Endometrial microvascular endothelial cells (primary cell): ENCODE measurements around the gene BAZ2B. TPM values are rescaled to one million over a fixed set of nuclear protein-coding genes. Genes with fewer than 3 reads are reported as not detected.
"Not testable (repeated sequence)": the region's sequence is repeated elsewhere in the genome, so short reads cannot be mapped to it uniquely, and the experiment has no call there.

Experiments used
- in situ Hi-C: cut with HindIII; loops from 2 replicates; pipeline ENCODE4 v1.10.0; 2017; ENCODE audit warnings: low sequenced_read_pairs, low pct_unique_long_range_greater_than_20kb; ENCODE audit errors: inconsistent ontology term
- total RNA-seq: library from RNA; depleted of rRNA; stranded (reverse); fragments of >200 nt; gene quantifications from one replicate; pipeline ENCODE4 v1.2.3, GENCODE V29; 2015; ENCODE audit errors: inconsistent ontology term

Gene BAZ2B
- total RNA-seq, 1 donor from 2014 or later = 18.6 TPM

DNA sequence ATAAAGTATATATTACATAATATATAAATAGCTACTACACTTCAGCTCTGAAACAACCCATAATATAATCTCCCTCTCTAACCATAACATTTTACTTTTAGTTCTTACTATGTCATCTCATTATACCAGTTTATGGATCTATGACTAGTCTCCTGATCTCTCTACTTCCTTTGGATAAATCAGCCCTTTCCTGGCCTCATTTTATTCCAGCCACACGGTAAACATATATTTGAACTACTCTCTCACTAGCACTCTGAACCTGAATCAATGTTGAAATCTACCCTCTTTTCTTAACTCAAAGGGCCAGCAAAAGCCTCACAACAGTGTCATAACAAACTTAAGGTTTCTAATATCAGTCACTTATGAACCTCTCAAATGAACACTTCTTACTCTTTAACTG lies 62.6 kb downstream of the BAZ2B start:
- in situ Hi-C loops = no loop called here

DNA sequence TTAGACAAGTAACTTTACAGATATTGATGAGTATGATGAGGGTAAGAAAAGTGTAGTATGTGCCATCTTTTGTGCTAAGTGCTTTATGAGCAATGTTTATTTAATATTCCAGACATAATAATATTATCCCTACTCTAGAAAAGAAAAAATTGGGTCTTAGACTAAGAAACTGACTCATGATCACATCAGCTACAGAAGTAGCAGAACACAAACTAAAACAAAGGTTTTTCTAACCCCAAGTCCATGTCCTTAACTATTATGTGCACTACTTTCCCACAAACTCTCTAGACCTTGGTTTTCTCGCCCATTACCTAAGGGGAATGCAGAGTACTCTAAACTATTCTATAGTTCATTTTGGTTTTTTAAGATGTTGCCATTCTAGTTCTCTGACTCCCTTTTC lies 64.5 kb downstream of the BAZ2B start:
- in situ Hi-C loops = no loop called here

DNA sequence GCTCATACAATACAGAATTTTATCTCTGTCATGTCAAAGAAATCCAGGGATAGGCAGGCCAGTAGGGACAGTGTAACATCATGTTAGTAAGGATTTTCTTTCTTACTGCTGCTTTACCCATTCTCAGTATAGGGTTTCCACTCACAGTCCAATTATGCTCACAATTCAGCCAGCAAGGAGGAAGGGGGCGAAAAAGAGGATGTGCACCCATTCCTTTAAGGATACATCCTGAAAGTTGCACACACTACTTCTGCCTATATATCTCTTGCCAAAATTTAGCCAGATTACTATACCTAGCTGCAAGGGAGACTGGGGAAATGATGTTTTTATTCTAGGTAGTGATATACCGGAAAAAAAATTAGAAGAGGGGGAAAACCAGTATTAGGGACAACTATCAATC lies 66.1 kb downstream of the BAZ2B start:
- in situ Hi-C loops = no loop called here

DNA sequence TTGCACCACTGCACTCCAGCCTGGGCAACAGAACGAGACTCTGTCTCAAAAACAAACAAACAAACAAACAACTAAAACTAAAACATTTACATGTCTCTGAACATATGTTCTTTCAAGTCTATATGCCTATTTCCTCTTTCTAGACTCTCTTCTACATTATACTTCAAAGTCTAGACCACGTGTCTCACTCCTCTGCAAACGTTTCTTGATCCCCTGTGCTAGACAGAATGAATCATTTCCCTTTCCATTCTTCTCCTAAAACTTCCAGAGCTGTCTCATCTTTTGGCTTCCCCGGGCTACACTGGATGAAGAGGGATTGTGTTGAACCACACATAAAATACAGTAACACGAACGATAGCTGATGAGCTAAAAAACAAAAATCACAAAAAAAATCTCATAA lies 67.1 kb downstream of the BAZ2B start:
- in situ Hi-C loops = no loop called here

DNA sequence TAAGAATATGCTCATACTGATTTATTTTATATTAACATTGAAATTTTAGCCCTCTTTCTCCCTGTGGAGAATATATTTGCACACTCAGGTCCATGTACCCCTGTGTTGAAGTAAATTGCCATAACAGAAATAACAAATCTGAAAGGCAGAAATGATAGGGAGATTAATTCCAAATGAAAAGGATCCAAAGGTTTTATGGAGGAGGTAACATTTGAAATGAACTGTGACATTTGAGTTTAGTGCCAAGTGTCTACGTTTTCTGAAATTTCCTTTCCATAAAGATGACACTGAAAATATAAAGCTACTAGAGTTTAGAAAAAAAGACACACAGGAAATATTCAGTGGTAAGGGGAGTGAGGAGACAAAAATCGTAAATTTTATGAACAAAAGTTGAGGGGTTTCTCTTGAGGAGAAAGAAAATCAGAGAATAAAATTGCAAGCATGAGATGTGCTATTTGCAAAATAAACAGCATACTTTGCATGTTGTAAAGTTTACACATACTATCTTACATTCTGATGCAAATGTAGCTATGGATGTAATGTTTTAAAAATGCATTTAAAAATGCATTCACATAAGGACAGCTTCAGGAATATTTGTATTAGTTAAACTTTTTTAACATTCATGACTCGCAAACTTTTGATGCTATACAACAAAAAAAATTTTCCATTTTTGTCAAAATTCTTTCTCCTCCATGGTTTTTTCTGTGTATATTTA lies 69.5 kb downstream of the BAZ2B start:
- in situ Hi-C loops = no loop called here

DNA sequence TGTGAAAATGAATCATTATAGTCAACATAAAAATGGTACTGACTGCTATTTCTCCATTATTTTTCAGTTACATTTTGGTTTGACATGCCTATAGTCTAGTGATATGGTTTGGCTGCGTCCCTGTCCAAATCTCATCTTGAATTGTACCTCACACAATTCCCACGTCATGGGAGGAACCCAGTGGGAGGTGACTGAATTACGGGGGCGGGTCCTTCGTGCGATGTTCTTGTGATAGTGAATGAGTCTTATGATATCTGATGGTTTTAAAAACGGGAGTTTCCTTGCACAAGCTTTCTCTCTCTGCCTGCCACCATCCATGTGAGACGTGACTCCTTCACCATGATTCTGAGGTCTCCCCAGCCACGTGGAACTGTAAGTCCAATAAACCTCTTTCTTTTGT lies 70.3 kb downstream of the BAZ2B start:
- in situ Hi-C loops = no loop called here

DNA sequence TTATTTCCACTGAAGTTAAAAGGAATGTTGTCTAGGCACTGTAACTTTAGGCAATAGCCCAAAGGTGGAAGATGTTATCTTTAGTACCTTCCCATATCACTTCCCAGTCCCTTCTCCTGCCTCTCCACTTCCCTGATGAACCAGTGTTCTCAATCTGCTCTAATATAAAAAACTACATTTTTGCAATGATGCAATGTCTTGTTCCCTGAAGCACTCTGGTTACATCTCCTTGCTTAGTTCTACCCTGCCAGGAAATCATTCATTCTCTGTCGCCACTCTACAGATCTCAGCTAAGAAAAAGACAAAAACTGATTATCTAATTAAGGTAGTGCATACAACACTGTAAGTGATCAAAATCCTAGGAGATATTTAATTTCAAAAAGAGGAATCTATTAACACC lies 71.3 kb downstream of the BAZ2B start:
- in situ Hi-C loops = no loop called here

DNA sequence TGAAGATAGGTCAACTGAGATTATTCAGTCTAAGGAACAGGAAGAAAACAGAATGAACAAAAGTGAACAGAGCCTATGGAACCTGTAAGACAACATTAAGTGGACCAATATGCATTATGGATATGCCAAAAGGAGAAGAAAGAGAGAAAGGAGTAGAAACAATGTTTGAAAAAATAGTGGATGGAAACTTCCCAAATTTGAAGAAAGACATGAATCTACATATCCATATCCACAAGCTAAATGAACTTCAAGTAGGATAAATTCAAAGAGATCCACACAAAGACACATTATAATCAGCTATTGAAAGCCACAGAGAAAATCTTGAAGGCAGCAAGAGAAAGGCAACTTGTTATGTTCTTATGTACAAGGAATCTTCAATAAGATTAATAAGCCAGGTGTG lies 74.2 kb downstream of the BAZ2B start:
- in situ Hi-C loops = no loop called here

DNA sequence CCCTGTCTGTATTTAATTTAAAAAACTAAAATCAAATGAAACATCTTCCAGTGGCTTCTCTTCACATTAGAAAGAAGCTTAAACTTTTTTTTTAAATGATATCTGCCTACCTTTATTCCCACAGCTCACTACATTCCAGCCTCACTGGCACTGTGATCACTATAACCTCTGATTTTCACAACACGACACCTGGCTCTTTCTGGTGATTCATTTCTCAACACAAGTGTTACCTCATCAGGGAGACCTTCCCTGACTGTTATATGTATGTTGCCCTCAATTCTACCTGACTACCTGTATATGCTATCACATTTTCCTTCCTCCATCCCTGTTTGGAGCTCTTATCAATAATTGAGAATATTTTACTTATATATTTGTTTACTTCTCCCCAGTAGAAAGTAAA lies 76.6 kb downstream of the BAZ2B start:
- in situ Hi-C loops = no loop called here

DNA sequence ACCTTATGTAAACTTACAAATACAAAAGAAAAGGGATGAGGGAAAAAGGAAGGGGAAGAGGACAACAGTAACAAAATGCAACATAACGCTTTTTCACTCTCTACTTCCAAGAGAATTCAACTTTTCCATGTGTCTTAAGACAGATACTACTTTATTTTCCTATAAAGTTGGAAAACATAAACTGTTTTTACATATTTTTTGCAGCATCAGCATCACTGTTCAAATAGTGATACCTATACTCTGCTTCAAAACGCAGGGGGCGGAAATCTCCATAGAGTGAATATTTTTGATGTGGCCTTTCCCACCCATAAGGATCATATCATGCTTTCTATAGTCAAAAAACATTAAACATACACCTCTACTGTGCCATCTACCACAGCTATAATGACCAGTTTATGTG lies 77.5 kb downstream of the BAZ2B start:
- in situ Hi-C loops = no loop called here

DNA sequence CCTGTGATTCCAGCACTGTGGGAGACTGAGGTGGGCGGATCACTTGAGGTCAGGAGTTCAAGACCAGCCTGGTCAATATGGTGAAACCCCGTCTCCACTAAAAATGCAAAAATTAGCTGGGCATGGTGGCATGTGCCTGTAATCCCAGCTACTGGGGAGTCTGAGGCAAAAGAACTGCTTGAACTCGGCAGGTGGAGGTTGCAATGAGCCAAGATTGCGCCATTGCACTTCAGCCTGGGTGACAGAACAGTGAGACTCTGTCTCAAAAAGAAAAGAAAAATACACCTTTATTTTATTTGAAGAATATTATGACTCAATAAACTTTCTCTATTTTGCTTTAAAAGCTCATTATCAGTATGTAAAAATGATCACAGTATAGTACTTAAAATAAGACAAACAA lies 81.1 kb downstream of the BAZ2B start:
- in situ Hi-C loops = not testable (repeated sequence)

DNA sequence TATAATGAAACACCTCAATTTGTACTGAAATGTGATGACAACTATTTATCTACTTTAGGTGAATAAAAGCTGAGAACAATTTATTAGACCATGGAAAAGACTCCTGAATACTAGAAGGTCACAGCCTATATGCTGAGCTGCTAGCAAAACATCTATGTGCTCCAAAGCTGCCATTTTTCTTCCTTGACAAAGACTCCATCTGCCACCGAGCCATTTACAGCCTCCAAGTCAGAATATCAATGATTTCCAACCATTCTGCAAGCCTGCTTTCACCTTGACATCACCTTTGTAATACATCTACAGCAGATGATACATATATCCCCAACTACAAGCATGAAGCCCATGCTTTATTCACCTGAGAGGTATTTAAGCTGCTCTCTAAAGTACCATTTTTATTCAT lies 84.9 kb downstream of the BAZ2B start:
- in situ Hi-C loops = no loop called here

DNA sequence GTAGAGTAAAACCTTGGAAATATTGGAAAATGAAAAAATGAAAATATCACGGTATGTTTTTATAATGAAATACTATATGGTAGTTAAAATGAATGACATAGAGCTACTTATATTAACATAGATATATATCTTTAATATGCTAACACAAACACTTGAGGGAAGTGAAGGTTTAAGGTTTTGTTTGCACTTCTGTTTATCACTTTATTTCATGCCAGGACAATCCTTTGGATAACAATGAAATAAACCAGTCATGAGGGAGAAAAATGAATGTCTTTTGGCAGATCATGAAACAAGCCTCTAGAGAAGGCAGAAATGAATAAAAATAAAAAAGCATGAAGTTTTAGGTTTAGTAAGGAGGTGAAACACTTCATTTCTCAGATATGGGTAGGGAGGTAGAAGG lies 89.9 kb downstream of the BAZ2B start:
- in situ Hi-C loops = no loop called here

DNA sequence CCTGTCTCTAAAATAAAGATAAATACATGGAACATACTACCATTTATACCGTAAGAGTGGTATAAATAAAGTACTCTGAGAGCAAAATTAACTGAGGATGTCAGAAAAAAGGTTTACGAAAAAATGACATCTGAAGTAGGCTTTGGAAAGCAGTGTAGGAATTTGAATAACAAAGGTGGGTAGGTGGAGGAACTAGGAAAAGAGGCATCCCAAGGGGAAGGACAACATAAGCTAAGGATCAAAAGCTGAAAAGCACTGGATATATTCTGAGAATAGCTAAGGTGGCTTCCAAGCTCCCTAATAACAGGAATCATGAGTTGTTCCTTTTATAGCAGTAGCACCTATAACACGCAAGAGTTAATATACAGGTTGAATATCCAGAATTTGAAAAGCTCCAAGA lies 91.3 kb downstream of the BAZ2B start:
- in situ Hi-C loops = no loop called here

DNA sequence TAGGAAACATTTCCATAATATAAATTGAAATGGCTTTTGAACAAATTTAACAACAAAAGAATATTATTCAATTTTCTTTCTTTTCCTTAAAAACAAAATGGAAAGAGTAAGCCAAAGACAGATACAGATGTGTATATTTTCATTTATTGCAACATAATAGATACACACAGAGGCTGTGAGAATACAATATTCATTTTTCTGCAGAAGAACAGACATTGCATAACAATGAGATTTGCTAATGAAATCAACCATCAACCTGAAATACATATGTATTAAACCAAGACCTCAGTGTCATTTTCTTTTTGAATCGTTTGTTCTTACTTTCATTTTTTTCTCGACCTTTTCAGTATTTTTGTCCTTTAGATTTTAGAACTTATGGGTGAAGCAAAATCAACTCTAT lies 95.1 kb downstream of the BAZ2B start:
- in situ Hi-C loops = no loop called here

DNA sequence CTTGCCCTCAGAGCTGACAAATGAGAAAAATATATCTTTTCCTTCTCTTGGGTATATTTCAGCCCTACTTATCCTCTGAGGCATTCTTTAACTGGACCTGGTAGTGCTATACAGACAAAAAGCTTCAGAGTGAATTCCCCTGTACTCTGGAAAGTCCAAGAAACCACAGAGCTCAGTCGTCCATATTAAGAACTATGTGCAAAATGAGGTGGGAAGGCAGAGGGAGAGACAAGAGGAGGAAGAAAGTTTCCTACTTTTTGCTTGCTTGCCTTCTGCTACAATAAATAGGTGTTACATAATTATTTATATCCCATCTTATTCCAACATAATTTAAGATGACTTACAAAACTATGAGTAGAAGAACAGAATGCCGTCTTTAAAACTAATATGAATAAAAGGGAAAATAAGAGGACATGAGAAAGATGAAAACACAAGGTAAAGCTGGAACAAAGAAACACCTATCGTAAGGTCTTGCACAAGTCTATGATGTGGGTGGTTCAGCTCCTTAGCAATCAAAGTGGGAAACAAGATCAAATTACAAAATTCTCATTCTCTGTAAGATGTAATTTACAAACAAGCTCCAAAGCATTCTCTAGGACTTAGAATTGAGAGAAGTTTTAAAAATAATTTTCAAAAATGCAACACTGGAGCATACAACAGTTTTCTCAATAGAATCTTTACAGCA lies 97.9 kb downstream of the BAZ2B start:
- in situ Hi-C loops = no loop called here

DNA sequence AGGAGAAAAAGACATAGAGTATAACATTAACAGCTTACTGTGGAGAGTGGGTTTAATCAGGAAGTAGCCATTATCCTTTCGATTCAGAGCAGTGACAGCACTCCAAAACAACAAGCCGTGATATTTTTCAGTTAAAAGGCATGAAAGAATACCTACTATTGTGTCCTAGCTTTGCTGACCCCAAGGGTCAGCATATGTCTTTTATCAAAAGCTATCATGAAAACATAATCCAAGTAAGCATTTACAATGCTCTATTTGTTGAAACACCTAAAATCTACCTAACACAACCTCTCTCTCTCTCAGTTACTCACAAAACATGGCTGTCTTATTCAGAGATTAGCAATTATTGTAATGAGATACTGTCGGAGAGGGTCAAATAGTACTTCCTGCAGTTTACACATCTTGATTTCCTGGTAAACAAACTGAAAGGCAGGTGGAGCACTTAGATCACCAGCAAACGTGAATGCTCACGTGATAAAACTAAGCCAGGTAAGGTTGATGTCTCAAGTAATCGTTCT lies 100.0 kb downstream of the BAZ2B start:
- in situ Hi-C loops = no loop called here

DNA sequence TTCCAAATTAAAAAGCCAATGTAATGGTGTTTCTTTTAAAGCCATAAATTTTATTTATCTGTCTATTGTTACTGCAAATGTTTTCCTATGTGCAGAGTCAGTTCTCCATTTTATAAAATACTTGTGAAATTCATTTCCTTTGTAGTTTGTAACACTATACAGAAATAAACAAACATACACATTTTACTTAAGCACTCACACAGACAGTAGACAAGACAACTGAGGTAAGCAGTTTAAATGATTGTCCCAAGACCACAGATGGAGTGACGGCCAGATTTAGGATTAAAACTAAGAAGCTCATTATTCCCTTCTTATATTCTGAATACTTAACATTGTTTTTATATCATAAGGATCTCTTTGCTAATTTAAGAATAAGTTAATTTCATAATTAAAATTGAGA lies 100.9 kb downstream of the BAZ2B start:
- in situ Hi-C loops = no loop called here

DNA sequence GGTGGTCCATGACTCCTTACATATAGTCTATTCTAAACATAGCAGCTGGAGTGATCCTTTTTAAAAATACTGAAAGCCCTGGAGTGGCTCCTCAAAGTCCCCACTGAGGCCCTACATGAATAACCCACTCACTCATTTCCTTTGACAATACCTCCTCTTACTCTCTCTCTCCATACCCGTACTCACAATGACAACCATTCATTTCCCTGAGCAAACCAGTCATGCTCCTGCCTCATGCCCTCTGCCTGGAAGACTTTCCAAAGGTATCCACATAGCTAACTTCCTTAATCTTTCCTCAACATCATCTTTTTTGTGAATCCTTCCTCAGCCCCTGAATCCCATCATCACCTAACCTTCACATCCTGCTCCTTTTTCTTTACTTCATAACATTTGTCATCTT lies 102.6 kb downstream of the BAZ2B start:
- in situ Hi-C loops = no loop called here

DNA sequence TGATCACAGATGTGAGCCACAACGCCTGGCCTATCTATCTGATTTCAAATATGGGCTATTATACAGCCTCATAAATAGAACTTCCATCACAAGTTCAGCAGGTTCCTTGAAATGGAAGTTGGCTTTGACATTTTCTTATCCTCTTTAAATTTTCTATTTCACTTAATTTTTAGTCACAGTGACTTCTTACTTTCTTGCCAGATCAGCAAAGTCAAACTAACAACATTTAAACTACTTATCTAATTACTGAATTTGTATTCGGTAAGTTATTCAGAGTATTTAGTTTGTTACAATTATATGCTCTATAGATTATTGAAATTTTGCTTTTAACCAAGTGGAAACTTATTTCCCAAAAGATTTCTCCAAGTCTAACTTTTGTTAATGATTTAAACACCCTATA lies 108.2 kb downstream of the BAZ2B start:
- in situ Hi-C loops = no loop called here
